ENCODE results near the gene TMCO1.
"Not testable (repeated sequence)": the region's sequence is repeated elsewhere in the genome, so short reads cannot be mapped to it uniquely, and the experiment has no call there.

- TF ChIP-seq CTCF (IDR thresholded peaks at IDR 0.05; ENCODE audit: poor library complexity); EZH2 (IDR thresholded peaks at IDR 0.05; ENCODE audit: borderline replicate concordance): not testable (repeated sequence)
These were observed 14.9 kb upstream of the TMCO1 start for GRCh38 chr1:165783519-165783918.

Measured in hepatocyte (in vitro differentiated cells).